WTC11 (cell line): Measurements from ENCODE around the gene FLT1.

Experiments
- CTCF ChIP-seq: fragments of 200-600 bp; IDR thresholded peaks from 2 replicates; pipeline ENCODE4 v1.8.0; 2022; ENCODE audit warnings: antibody characterized with exemption
- JUN ChIP-seq: sonication (generic); formaldehyde crosslinking; IDR thresholded peaks from 2 replicates; pipeline ENCODE4 v1.8.0; 2023; ENCODE audit warnings: mild to moderate bottlenecking, missing genetic modification reagents
- MAX ChIP-seq: sonication (generic); formaldehyde crosslinking; IDR thresholded peaks from 2 replicates; pipeline ENCODE4 v1.8.0; 2022; ENCODE audit warnings: mild to moderate bottlenecking, missing genetic modification reagents
- NFE2L1 ChIP-seq: sonication (generic); formaldehyde crosslinking; IDR thresholded peaks from 2 replicates; pipeline ENCODE4 v1.8.1; 2023; ENCODE audit warnings: missing genetic modification reagents
- NR3C1 ChIP-seq: sonication (generic); formaldehyde crosslinking; conservative IDR thresholded peaks from 2 replicates; pipeline ENCODE4 v1.8.1; 2023; ENCODE audit warnings: low read depth, mild to moderate bottlenecking, missing genetic modification reagents
- ZNF121 ChIP-seq: sonication (generic); formaldehyde crosslinking; IDR thresholded peaks from 2 replicates; pipeline ENCODE4 v1.8.0; 2023; ENCODE audit warnings: missing genetic modification reagents
- TF ChIP-seq, protein P1 (sequence below): sonication (generic); formaldehyde crosslinking; IDR thresholded peaks from 2 replicates; pipeline ENCODE4 v1.8.1; 2022; ENCODE audit warnings: mild to moderate bottlenecking, moderate library complexity, missing genetic modification reagents

GRCh38 chr13:28478127-28478526 lies 16.8 kb downstream of the FLT1 start:
- TF ChIP-seq CTCF (no peak), MAX (CRISPR knock-in tag) (no peak), NR3C1 (CRISPR knock-in tag) (no peak), JUN (no peak), ZNF121 (CRISPR knock-in tag) (no peak), NFE2L1 (CRISPR knock-in tag) (no peak)
- TF ChIP-seq, protein P1, sequence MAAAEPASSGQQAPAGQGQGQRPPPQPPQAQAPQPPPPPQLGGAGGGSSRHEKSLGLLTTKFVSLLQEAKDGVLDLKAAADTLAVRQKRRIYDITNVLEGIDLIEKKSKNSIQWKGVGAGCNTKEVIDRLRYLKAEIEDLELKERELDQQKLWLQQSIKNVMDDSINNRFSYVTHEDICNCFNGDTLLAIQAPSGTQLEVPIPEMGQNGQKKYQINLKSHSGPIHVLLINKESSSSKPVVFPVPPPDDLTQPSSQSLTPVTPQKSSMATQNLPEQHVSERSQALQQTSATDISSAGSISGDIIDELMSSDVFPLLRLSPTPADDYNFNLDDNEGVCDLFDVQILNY (CRISPR knock-in tag) = no peak
